ENCODE results near the gene TUBB4B. TPM values are rescaled to one million over a fixed set of nuclear protein-coding genes. Genes with fewer than 3 reads are reported as not detected.

TUBB4B gene
- total RNA-seq, 1 donor from 2014 or later, result 372 TPM

GRCh38 chr9:137266585-137267453 lies 25.7 kb downstream of the TUBB4B start:
- intact Hi-C loops (cut with micrococcal nuclease), result no loop called here

GRCh38 chr9:137267933-137268355 lies 26.9 kb downstream of the TUBB4B start:
- intact Hi-C loops (cut with micrococcal nuclease), result no loop called here

GRCh38 chr9:137268538-137269201 lies 27.6 kb downstream of the TUBB4B start:
- intact Hi-C loops (cut with micrococcal nuclease), result no loop called here

- intact Hi-C loops (cut with micrococcal nuclease), result no loop called here
Measured at GRCh38 chr9:137269231-137269772, 28.2 kb downstream of the TUBB4B start.

- intact Hi-C loops (cut with micrococcal nuclease), result no loop called here
Measured at GRCh38 chr9:137270929-137271695, 30.0 kb downstream of the TUBB4B start.

GRCh38 chr9:137271696-137272076 lies 30.6 kb downstream of the TUBB4B start:
- intact Hi-C loops (cut with micrococcal nuclease), result no loop called here

GRCh38 chr9:137272241-137273094 lies 31.4 kb downstream of the TUBB4B start:
- intact Hi-C loops (cut with micrococcal nuclease), result no loop called here

GRCh38 chr9:137273095-137273490 lies 32.0 kb downstream of the TUBB4B start:
- intact Hi-C loops (cut with micrococcal nuclease), result no loop called here

- intact Hi-C loops (cut with micrococcal nuclease), result no loop called here
Measured at GRCh38 chr9:137273611-137274320, 32.7 kb downstream of the TUBB4B start.

- intact Hi-C loops (cut with micrococcal nuclease), result no loop called here
Measured at GRCh38 chr9:137275203-137275587, 34.1 kb downstream of the TUBB4B start.

GRCh38 chr9:137275588-137276472 lies 34.7 kb downstream of the TUBB4B start:
- intact Hi-C loops (cut with micrococcal nuclease), result no loop called here

- intact Hi-C loops (cut with micrococcal nuclease), result no loop called here
Measured at GRCh38 chr9:137276473-137277328, 35.6 kb downstream of the TUBB4B start.

GRCh38 chr9:137277329-137278041 lies 36.4 kb downstream of the TUBB4B start, which contains the start of gene TOR4A:
TSS of gene TOR4A (plus strand) at chr9:137277726. CDS start at chr9:137278690, 964 bp downstream.
- intact Hi-C loops (cut with micrococcal nuclease), result no loop called here

GRCh38 chr9:137278061-137278701 lies 37.1 kb downstream of the TUBB4B start:
- intact Hi-C loops (cut with micrococcal nuclease), result no loop called here

- intact Hi-C loops (cut with micrococcal nuclease), result no loop called here
Measured at GRCh38 chr9:137278721-137279711, 37.9 kb downstream of the TUBB4B start.
